Measurements from ENCODE around the gene NDUFA6. TPM values are rescaled to one million over a fixed set of nuclear protein-coding genes. Genes with fewer than 3 reads are reported as not detected.
A peak's percentile ranks its signal among the peaks of the same experiment; 100 is the strongest.

Gene NDUFA6
- total RNA-seq, 1 experiment from 2014 or later = 80.5 TPM

DNA sequence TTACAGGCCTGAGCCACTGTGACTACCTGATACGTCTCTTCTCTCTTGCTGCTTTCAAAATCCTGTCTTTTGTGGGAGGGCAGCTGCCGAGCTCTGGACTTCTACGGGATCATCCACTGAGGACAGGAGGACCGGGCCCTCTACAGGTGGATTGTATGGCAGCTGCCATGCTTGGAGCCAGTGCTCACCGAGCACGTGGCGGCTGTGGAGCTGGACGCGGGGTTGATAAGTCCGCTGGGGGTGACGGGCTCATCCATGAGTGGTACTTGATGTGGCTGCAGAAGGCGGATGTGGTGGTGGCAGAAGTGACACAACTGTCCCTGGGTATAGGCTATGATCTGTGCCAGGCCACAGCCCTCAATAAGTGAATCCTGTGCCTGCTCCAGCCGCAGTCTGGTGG lies 41.9 kb upstream of the NDUFA6 start:
- no peak overlapping the region for H3K4me3 ChIP-seq (replicated peaks in 1 of 2; ENCODE audit: low read depth in 1 of 2, low read length in 2 of 2)
- no TSS peak for BruUV-seq (replicated peaks)
- peak; percentile 35; the same call in 1 of the 2 replicates for ATAC-seq
- no peak overlapping the region for H3K27ac ChIP-seq (ENCODE audit: low read depth, low read length)
- no peaks in the 10 kb centered on the region for H3K79me2 ChIP-seq (ENCODE audit: insufficient read depth, low read length)
- no peaks in the 10 kb centered on the region for H4K20me1 ChIP-seq (ENCODE audit: insufficient read depth)
- H3K9me2 ChIP-seq (ENCODE audit: insufficient read depth) = no peaks in the 10 kb centered on the region
- H3K4me1 ChIP-seq (ENCODE audit: control insufficient read depth in 1 of 2, insufficient read depth in 2 of 2, low read length in 2 of 2) = peaks cover 0 to 5% of the 10 kb centered on the region in 2 experiments; a peak in 1 of 4 replicates
- intact Hi-C loops (cut with micrococcal nuclease) = no loop called here
- POLR2A ChIA-PET = no interaction called here
- no peak overlapping the region for H2AFZ ChIP-seq (ENCODE audit: low read depth, low read length, poor library complexity, severe bottlenecking)
- TF ChIP-seq, protein P1, sequence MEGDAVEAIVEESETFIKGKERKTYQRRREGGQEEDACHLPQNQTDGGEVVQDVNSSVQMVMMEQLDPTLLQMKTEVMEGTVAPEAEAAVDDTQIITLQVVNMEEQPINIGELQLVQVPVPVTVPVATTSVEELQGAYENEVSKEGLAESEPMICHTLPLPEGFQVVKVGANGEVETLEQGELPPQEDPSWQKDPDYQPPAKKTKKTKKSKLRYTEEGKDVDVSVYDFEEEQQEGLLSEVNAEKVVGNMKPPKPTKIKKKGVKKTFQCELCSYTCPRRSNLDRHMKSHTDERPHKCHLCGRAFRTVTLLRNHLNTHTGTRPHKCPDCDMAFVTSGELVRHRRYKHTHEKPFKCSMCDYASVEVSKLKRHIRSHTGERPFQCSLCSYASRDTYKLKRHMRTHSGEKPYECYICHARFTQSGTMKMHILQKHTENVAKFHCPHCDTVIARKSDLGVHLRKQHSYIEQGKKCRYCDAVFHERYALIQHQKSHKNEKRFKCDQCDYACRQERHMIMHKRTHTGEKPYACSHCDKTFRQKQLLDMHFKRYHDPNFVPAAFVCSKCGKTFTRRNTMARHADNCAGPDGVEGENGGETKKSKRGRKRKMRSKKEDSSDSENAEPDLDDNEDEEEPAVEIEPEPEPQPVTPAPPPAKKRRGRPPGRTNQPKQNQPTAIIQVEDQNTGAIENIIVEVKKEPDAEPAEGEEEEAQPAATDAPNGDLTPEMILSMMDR (IDR thresholded peaks at IDR 0.05 in 2 of 3, conservative IDR thresholded peaks at IDR 0.05 in 1 of 3; ENCODE audit: borderline replicate concordance in 1 of 3, insufficient read depth in 1 of 3, low read depth in 2 of 3, low read length in 2 of 3) = no peak
- TF ChIP-seq FOSL1 (IDR thresholded peaks at IDR 0.05; ENCODE audit: low read depth) (no peak), ZFX (IDR thresholded peaks at IDR 0.05) (no peak), CEBPB (IDR thresholded peaks at IDR 0.05; ENCODE audit: low read depth) (no peak), JUND (IDR thresholded peaks at IDR 0.05) (no peak), SP1 (IDR thresholded peaks at IDR 0.05; ENCODE audit: low read depth) (no peak), SRF (IDR thresholded peaks at IDR 0.05; ENCODE audit: low read depth) (no peak), ZNF274 (IDR thresholded peaks at IDR 0.05; ENCODE audit: low read depth, low read length) (no peak), EZH2phosphoT487 (IDR thresholded peaks at IDR 0.05; ENCODE audit: borderline replicate concordance) (no peak), TCF7L2 (IDR thresholded peaks at IDR 0.05; ENCODE audit: borderline replicate concordance, extremely low read depth, insufficient read depth, insufficient read length) (no peak), CBX3 (IDR thresholded peaks at IDR 0.05; ENCODE audit: low read depth) (no peak), YY1 (IDR thresholded peaks at IDR 0.05; ENCODE audit: extremely low read depth, insufficient replicate concordance, low read depth, low read length) (no peak), POLR2A (IDR thresholded peaks at IDR 0.05; ENCODE audit: borderline replicate concordance, extremely low read depth, insufficient read depth, insufficient read length) (no peak), SIN3A (IDR thresholded peaks at IDR 0.05; ENCODE audit: low read depth) (no peak), RAD21 (IDR thresholded peaks at IDR 0.05; ENCODE audit: low read depth) (no peak), POLR2AphosphoS5 (IDR thresholded peaks at IDR 0.05; ENCODE audit: low read depth, low read length) (no peak)
- TF ChIP-seq, protein P2, sequence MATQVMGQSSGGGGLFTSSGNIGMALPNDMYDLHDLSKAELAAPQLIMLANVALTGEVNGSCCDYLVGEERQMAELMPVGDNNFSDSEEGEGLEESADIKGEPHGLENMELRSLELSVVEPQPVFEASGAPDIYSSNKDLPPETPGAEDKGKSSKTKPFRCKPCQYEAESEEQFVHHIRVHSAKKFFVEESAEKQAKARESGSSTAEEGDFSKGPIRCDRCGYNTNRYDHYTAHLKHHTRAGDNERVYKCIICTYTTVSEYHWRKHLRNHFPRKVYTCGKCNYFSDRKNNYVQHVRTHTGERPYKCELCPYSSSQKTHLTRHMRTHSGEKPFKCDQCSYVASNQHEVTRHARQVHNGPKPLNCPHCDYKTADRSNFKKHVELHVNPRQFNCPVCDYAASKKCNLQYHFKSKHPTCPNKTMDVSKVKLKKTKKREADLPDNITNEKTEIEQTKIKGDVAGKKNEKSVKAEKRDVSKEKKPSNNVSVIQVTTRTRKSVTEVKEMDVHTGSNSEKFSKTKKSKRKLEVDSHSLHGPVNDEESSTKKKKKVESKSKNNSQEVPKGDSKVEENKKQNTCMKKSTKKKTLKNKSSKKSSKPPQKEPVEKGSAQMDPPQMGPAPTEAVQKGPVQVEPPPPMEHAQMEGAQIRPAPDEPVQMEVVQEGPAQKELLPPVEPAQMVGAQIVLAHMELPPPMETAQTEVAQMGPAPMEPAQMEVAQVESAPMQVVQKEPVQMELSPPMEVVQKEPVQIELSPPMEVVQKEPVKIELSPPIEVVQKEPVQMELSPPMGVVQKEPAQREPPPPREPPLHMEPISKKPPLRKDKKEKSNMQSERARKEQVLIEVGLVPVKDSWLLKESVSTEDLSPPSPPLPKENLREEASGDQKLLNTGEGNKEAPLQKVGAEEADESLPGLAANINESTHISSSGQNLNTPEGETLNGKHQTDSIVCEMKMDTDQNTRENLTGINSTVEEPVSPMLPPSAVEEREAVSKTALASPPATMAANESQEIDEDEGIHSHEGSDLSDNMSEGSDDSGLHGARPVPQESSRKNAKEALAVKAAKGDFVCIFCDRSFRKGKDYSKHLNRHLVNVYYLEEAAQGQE (IDR thresholded peaks at IDR 0.05; ENCODE audit: low read depth) = no peak
- TF ChIP-seq, protein P3, sequence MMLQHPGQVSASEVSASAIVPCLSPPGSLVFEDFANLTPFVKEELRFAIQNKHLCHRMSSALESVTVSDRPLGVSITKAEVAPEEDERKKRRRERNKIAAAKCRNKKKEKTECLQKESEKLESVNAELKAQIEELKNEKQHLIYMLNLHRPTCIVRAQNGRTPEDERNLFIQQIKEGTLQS (IDR thresholded peaks at IDR 0.05) = no peak
- TF ChIP-seq, protein P4, sequence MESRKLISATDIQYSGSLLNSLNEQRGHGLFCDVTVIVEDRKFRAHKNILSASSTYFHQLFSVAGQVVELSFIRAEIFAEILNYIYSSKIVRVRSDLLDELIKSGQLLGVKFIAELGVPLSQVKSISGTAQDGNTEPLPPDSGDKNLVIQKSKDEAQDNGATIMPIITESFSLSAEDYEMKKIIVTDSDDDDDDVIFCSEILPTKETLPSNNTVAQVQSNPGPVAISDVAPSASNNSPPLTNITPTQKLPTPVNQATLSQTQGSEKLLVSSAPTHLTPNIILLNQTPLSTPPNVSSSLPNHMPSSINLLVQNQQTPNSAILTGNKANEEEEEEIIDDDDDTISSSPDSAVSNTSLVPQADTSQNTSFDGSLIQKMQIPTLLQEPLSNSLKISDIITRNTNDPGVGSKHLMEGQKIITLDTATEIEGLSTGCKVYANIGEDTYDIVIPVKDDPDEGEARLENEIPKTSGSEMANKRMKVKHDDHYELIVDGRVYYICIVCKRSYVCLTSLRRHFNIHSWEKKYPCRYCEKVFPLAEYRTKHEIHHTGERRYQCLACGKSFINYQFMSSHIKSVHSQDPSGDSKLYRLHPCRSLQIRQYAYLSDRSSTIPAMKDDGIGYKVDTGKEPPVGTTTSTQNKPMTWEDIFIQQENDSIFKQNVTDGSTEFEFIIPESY (IDR thresholded peaks at IDR 0.05; ENCODE audit: extremely low read depth, insufficient replicate concordance, low read length) = no peak
- TF ChIP-seq, protein P5, sequence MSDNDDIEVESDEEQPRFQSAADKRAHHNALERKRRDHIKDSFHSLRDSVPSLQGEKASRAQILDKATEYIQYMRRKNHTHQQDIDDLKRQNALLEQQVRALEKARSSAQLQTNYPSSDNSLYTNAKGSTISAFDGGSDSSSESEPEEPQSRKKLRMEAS (IDR thresholded peaks at IDR 0.05) = no peak
- DNase-seq (ENCODE audit: low read depth, low spot score) = no peak
- H3K36me3 ChIP-seq (ENCODE audit: control insufficient read depth in 1 of 2, insufficient read depth in 2 of 2, low read length in 2 of 2) = no peaks in the 10 kb centered on the region
- RAD21 ChIA-PET (ENCODE audit: low non-redundant PET in 1 of 2, low total read pairs in 2 of 2, uncharacterized antibody in 2 of 2, unreplicated experiment in 2 of 2) = no interaction called here
- H3K9me3 ChIP-seq (ENCODE audit: control insufficient read depth in 1 of 2, insufficient read depth in 1 of 2, low read depth in 1 of 2, low read length in 2 of 2) = no peaks in the 10 kb centered on the region
- H3K27me3 ChIP-seq (ENCODE audit: insufficient read depth, low read length) = no peaks in the 10 kb centered on the region
- H3K9ac ChIP-seq (ENCODE audit: low read length) = no peak overlapping the region
- H3K4me2 ChIP-seq (ENCODE audit: low read length) = no peak overlapping the region
- CTCF ChIA-PET = interaction anchor here (1.2 kb wide), 1 partner anchor 11 kb away, joined by 3 read pairs; no protein-coding TSS in a partner anchor
